Keratinocyte (primary cell): ENCODE data around the gene KRTAP13-3. TPM values are rescaled to one million over a fixed set of nuclear protein-coding genes. Genes with fewer than 3 reads are reported as not detected.

Experiments
- DNase-seq: peaks from one replicate; pipeline ENCODE4 v3.0.0-alpha.2; 2011; ENCODE audit warnings: low read depth, missing footprints, low spot score
- FAIRE-seq: peaks from 2 replicates; lab custom pipeline; 2011; peaks lifted over from hg19 to GRCh38; lab: Jason Lieb, UNC
- H2AFZ ChIP-seq: 2 replicates; pipeline ENCODE4 v1.6.0; 2012; ENCODE audit warnings: low read length, control low read depth, inconsistent platforms; ENCODE audit not compliant: control insufficient read depth
- H3K27ac ChIP-seq: 2 replicates; pipeline ENCODE4 v1.5.1; 2011; ENCODE audit warnings: low read length; ENCODE audit not compliant: control insufficient read depth, insufficient read depth
- H3K27me3 ChIP-seq: 3 replicates; pipeline ENCODE4 v1.6.0; 2011; ENCODE audit warnings: low read length; ENCODE audit not compliant: control insufficient read depth, insufficient read depth; ENCODE audit errors: extremely low read depth
- H3K36me3 ChIP-seq, 2 experiments: 2 replicates in 1 of 2; 3 replicates in 1 of 2; pipeline ENCODE4 v1.5.1; 2011; ENCODE audit warnings: low read length in 2 of 2, mild to moderate bottlenecking in 1 of 2; ENCODE audit not compliant: control insufficient read depth in 2 of 2, insufficient read depth in 2 of 2; ENCODE audit errors: extremely low read depth in 1 of 2
- H3K4me1 ChIP-seq: 3 replicates; pipeline ENCODE4 v1.5.1; 2011; ENCODE audit warnings: low read length; ENCODE audit not compliant: control insufficient read depth, insufficient read depth; ENCODE audit errors: extremely low read depth
- H3K4me2 ChIP-seq: 3 replicates; pipeline ENCODE4 v1.6.0; 2011; ENCODE audit warnings: low read depth, low read length; ENCODE audit not compliant: control insufficient read depth, insufficient read depth; ENCODE audit errors: extremely low read depth
- H3K4me3 ChIP-seq, 3 experiments: fragments of 200-600 bp in 1 of 3; sonication (generic) in 1 of 3; 2 replicates in 2 of 3; 3 replicates in 1 of 3; pipeline ENCODE4 v1.5.1; 2011 to 2016; ENCODE audit warnings: low read length in 3 of 3, mild to moderate bottlenecking in 3 of 3, control low read depth in 2 of 3, inconsistent platforms in 1 of 3, low read depth in 1 of 3, mixed read lengths in 1 of 3, mixed run types in 1 of 3, moderate library complexity in 1 of 3; ENCODE audit not compliant: control insufficient read depth in 2 of 3, insufficient read depth in 2 of 3; ENCODE audit errors: extremely low read depth in 1 of 3
- H3K79me2 ChIP-seq: 2 replicates; pipeline ENCODE4 v1.6.0; 2012; ENCODE audit warnings: low read length; ENCODE audit not compliant: control insufficient read depth, insufficient read depth
- H3K9ac ChIP-seq: 3 replicates; pipeline ENCODE4 v1.6.0; 2011; ENCODE audit warnings: low read length; ENCODE audit not compliant: control insufficient read depth, insufficient read depth; ENCODE audit errors: extremely low read depth
- H3K9me1 ChIP-seq: 3 replicates; pipeline ENCODE4 v1.6.0; 2011; ENCODE audit warnings: low read length; ENCODE audit not compliant: control insufficient read depth, insufficient read depth; ENCODE audit errors: extremely low read depth
- H3K9me3 ChIP-seq: 2 replicates; pipeline ENCODE4 v1.5.1; 2012; ENCODE audit warnings: low read depth, low read length; ENCODE audit not compliant: control insufficient read depth
- H4K20me1 ChIP-seq: 3 replicates; pipeline ENCODE4 v1.6.0; 2011; ENCODE audit warnings: low read length; ENCODE audit not compliant: control insufficient read depth, insufficient read depth; ENCODE audit errors: extremely low read depth
- CTCF ChIP-seq, 3 experiments: IDR thresholded peaks in 1 of 3; conservative IDR thresholded peaks in 1 of 3; optimal IDR thresholded peaks in 1 of 3; 2 replicates in 2 of 3; 3 replicates in 1 of 3; pipeline versions ENCODE3 to v1.5.1; 2011; ENCODE audit warnings: low read length in 3 of 3, mild to moderate bottlenecking in 3 of 3, moderate library complexity in 2 of 3, control low read depth in 1 of 3, inconsistent platforms in 1 of 3; ENCODE audit not compliant: insufficient read depth in 2 of 3; ENCODE audit errors: extremely low read depth in 1 of 3
- EZH2 ChIP-seq: IDR thresholded peaks from one replicate; pipeline ENCODE4 v1.6.1; 2012; ENCODE audit warnings: inconsistent platforms, mild to moderate bottlenecking, low read length, moderate library complexity
- dilution Hi-C: fragments of 300-500 bp; cut with MboI; formaldehyde crosslinking; loops from one replicate; pipeline ENCODE4 v1.7.0; 2020; ENCODE audit warnings: low sequenced_read_pairs; ENCODE audit not compliant: extremely low pct_ligation_motif_present
- polyA plus RNA-seq, 5 experiments: library from polyadenylated mRNA; depleted of rRNA in 3 of 5; stranded (reverse) in 3 of 5; stranded (forward) in 1 of 5; unstranded in 1 of 5; fragments of >200 nt; gene quantifications; 1 replicate in 1 of 5; 2 replicates in 3 of 5; 3 replicates in 1 of 5; pipeline versions ENCODE4 v1.2.1 to v1.2.3, GENCODE V29; 2011 to 2012; ENCODE audit warnings: missing spikeins in 2 of 5, low read depth in 1 of 5, low replicate concordance in 1 of 5

The KRTAP13-3 gene
- polyA plus RNA-seq, 1 donor (not counting 4 experiments of a cell fraction or from before 2014, with no cell fraction given) = not detected

- Histone ChIP-seq H3K27ac (no peak overlapping the region), H2AFZ (no peak overlapping the region), H3K4me1 (no peaks in the 10 kb centered on the region), H3K4me2 (no peak overlapping the region), H4K20me1 (no peaks in the 10 kb centered on the region), H3K9me3 (no peaks in the 10 kb centered on the region), H3K79me2 (no peaks in the 10 kb centered on the region), H3K36me3 (no peaks in the 10 kb centered on the region), H3K9ac (no peak overlapping the region), H3K9me1 (no peaks in the 10 kb centered on the region), H3K27me3 (no peaks in the 10 kb centered on the region), H3K4me3 (no peak overlapping the region)
- no peak for FAIRE-seq
- dilution Hi-C loops = no loop called here
- DNase-seq = no peak
- no peak for TF ChIP-seq CTCF (optimal IDR thresholded peaks at IDR 0.05 in 1 of 3, IDR thresholded peaks at IDR 0.05 in 1 of 3, conservative IDR thresholded peaks at IDR 0.05 in 1 of 3; ENCODE audit: extremely low read depth in 1 of 3, insufficient read depth in 2 of 3, low read length in 3 of 3)
- no peak for TF ChIP-seq EZH2
Observed at GRCh38 chr21:30443226-30443625, 17.5 kb upstream of the KRTAP13-3 start.

- dilution Hi-C loops = no loop called here
- Histone ChIP-seq H3K79me2 (no peaks in the 10 kb centered on the region), H4K20me1 (no peaks in the 10 kb centered on the region), H3K27me3 (no peaks in the 10 kb centered on the region), H3K4me3 (no peak within 1 kb of the TSS), H3K36me3 (no peaks in the 10 kb centered on the region), H3K4me1 (no peaks in the 10 kb centered on the region), H2AFZ (no peak within 1 kb of the TSS), H3K9ac (no peak within 1 kb of the TSS), H3K4me2 (no peak within 1 kb of the TSS), H3K9me3 (no peaks in the 10 kb centered on the region), H3K27ac (no peak within 1 kb of the TSS), H3K9me1 (no peaks in the 10 kb centered on the region)
- FAIRE-seq (no peak), DNase-seq (no peak)
- TF ChIP-seq EZH2 (no peak), CTCF (optimal IDR thresholded peaks at IDR 0.05 in 1 of 3, IDR thresholded peaks at IDR 0.05 in 1 of 3, conservative IDR thresholded peaks at IDR 0.05 in 1 of 3; ENCODE audit: extremely low read depth in 1 of 3, insufficient read depth in 2 of 3, low read length in 3 of 3) (no peak)
Observed at GRCh38 chr21:30439975-30440374, 14.2 kb upstream of the KRTAP13-3 start, which contains the start of gene KRTAP15-1. KRTAP15-1 (plus strand) TSS chr21:30440275; CDS start chr21:30440328, 53 bp downstream.
